Prostate gland (tissue), 2 donors: ENCODE results near the gene KRTAP10-1. TPM values are rescaled to one million over a fixed set of nuclear protein-coding genes. Genes with fewer than 3 reads are reported as not detected.
"Not testable (repeated sequence)": the region's sequence is repeated elsewhere in the genome, so short reads cannot be mapped to it uniquely, and the experiment has no call there.

Source experiments
- DNase-seq: peaks from one replicate; pipeline ENCODE4 v3.0.0-alpha.2; 2019; ENCODE audit warnings: low spot score
- H3K27ac ChIP-seq, 2 donors: fragments of 200-600 bp; sonication (generic); 2 replicates each; pipeline ENCODE4 v1.5.1; 2017 to 2019
- H3K27me3 ChIP-seq: fragments of 200-600 bp; sonication (generic); replicated peaks from 2 replicates; pipeline ENCODE4 v1.5.1; 2019; ENCODE audit not compliant: insufficient read depth
- H3K36me3 ChIP-seq, 2 donors: fragments of 200-600 bp; sonication (generic); 1 replicate in 1 of 2; 2 replicates in 1 of 2; pipeline versions ENCODE4 v1.5.1 to v1.8.1; 2017 to 2019
- H3K4me1 ChIP-seq: fragments of 200-600 bp; sonication (generic); replicated peaks from 2 replicates; pipeline ENCODE4 v1.5.1; 2019
- H3K4me3 ChIP-seq, 2 donors: fragments of 200-600 bp; sonication (generic); 2 replicates each; pipeline ENCODE4 v1.5.1; 2017 to 2019
- H3K9me3 ChIP-seq: fragments of 200-600 bp; sonication (generic); 2 replicates; pipeline ENCODE4 v1.5.1; 2017
- CTCF ChIP-seq, 4 experiments: fragments of 200-600 bp in 2 of 4; fragments of 450-650 bp in 2 of 4; sonication (generic) in 2 of 4; IDR thresholded peaks; 1 replicate in 3 of 4; 2 replicates in 1 of 4; pipeline ENCODE4 v1.5.1; 2016 to 2019; ENCODE audit warnings: antibody characterized with exemption in 4 of 4, mild to moderate bottlenecking in 2 of 4, moderate library complexity in 2 of 4
- POLR2A ChIP-seq: fragments of 450-650 bp; IDR thresholded peaks from one replicate; pipeline ENCODE4 v1.6.1; 2016; ENCODE audit warnings: antibody characterized with exemption, mild to moderate bottlenecking
- POLR2AphosphoS5 ChIP-seq: sonication (generic); formaldehyde crosslinking; IDR thresholded peaks from one replicate; pipeline ENCODE4 v1.6.1; 2017; ENCODE audit warnings: antibody characterized with exemption
- WGBS: methylation state at CpG from one replicate; pipeline ENCODE4 v1.1.5; 2018; 5-methylcytosine and 5-hydroxymethylcytosine counted together
- intact Hi-C: fragments of 100-400 bp; cut with DNase I; formaldehyde crosslinking; loops from one replicate; pipeline ENCODE4 v1.14.2; 2022
- total RNA-seq, 2 donors: library from RNA; depleted of rRNA; stranded (reverse); fragments of >200 nt; gene quantifications; one replicate each; pipeline ENCODE4 v1.1.0, GENCODE V29; 2016

KRTAP10-1 gene
- total RNA-seq, 2 donors from 2014 or later, result not detected

- Histone ChIP-seq H3K9me3 (no peaks in the 10 kb centered on the region), H3K4me1 (no peaks in the 10 kb centered on the region), H3K27me3 (no peaks in the 10 kb centered on the region), H3K27ac (no peak overlapping the region), H3K36me3 (no peaks in the 10 kb centered on the region), H3K4me3 (no peak overlapping the region)
- 91% methylated on average over 16 of the region's 17 CpGs for WGBS
- TF ChIP-seq POLR2A, result no peak
- no peak for TF ChIP-seq CTCF (IDR thresholded peaks at IDR 0.05)
- TF ChIP-seq POLR2AphosphoS5, result no peak
- intact Hi-C loops, result no loop called here
- DNase-seq, result no peak
Observed at GRCh38 chr21:44578371-44579055, 38.5 kb upstream of the KRTAP10-1 start.

GRCh38 chr21:44576025-44576420 is 36.0 kb upstream of the KRTAP10-1 start:
- DNase-seq, result no peak
- H3K9me3 ChIP-seq, result no peaks in the 10 kb centered on the region
- H3K27ac ChIP-seq, result no peak overlapping the region
- intact Hi-C loops, result no loop called here
- 76% methylated on average over 10 of the region's 10 CpGs for WGBS
- H3K4me3 ChIP-seq, result no peak overlapping the region
- TF ChIP-seq CTCF (IDR thresholded peaks at IDR 0.05) (no peak), POLR2AphosphoS5 (no peak), POLR2A (no peak)
- no peaks in the 10 kb centered on the region for H3K36me3 ChIP-seq
- no peaks in the 10 kb centered on the region for H3K4me1 ChIP-seq
- no peaks in the 10 kb centered on the region for H3K27me3 ChIP-seq

GRCh38 chr21:44575307-44576024 is 35.5 kb upstream of the KRTAP10-1 start:
- no peak for TF ChIP-seq CTCF (IDR thresholded peaks at IDR 0.05)
- no peak for TF ChIP-seq POLR2AphosphoS5
- no peak for TF ChIP-seq POLR2A
- 91% methylated on average over 20 of the region's 20 CpGs for WGBS
- no peaks in the 10 kb centered on the region for H3K9me3 ChIP-seq

GRCh38 chr21:44574457-44575306 is 34.7 kb upstream of the KRTAP10-1 start:
- TF ChIP-seq CTCF (IDR thresholded peaks at IDR 0.05) (no peak), POLR2AphosphoS5 (no peak), POLR2A (no peak)
- no peaks in the 10 kb centered on the region for H3K9me3 ChIP-seq
- no peak for DNase-seq
- H3K27ac ChIP-seq, result no peak overlapping the region
- 23% methylated on average over 21 of the region's 21 CpGs for WGBS
- no peaks in the 10 kb centered on the region for H3K4me1 ChIP-seq
- no peaks in the 10 kb centered on the region for H3K36me3 ChIP-seq
- H3K27me3 ChIP-seq, result no peaks in the 10 kb centered on the region
- H3K4me3 ChIP-seq, result no peak overlapping the region
- intact Hi-C loops, result no loop called here

More at GRCh38 chr21:44575307-44576024, 35.5 kb upstream of the KRTAP10-1 start:
- DNase-seq, result no peak
- Histone ChIP-seq H3K27ac (no peak overlapping the region), H3K4me1 (no peaks in the 10 kb centered on the region), H3K36me3 (no peaks in the 10 kb centered on the region), H3K27me3 (no peaks in the 10 kb centered on the region), H3K4me3 (no peak overlapping the region)
- intact Hi-C loops, result no loop called here

GRCh38 chr21:44573630-44574456 is 33.8 kb upstream of the KRTAP10-1 start, which contains the start of gene KRTAP10-4:
Gene KRTAP10-4 (plus strand): TSS chr21:44573729. CDS start chr21:44573759, 30 bp downstream.
- H3K27ac ChIP-seq, H3K27me3 ChIP-seq, DNase-seq, H3K4me3 ChIP-seq, H3K4me1 ChIP-seq, H3K9me3 ChIP-seq, intact Hi-C loops, H3K36me3 ChIP-seq: not testable (repeated sequence)
- WGBS, result 53% methylated on average over 19 of the region's 25 CpGs
